Left renal pelvis (tissue), 4 donors: ENCODE results near the gene SLC41A3. TPM values are rescaled to one million over a fixed set of nuclear protein-coding genes. Genes with fewer than 3 reads are reported as not detected.

Experiments
- DNase-seq, 4 donors: peaks; one replicate each; pipeline ENCODE4 v3.0.0-alpha.2; 2013; ENCODE audit warnings: low read depth in 4 of 4, low spot score in 3 of 4
- polyA plus RNA-seq, 4 donors: library from polyadenylated mRNA; unstranded; fragments of 120-200 nt; gene quantifications; one replicate each; pipeline ENCODE4 v1.2.1, GENCODE V29; 2013; ENCODE audit not compliant: insufficient read length in 4 of 4

The SLC41A3 gene
- 10 to 100 TPM; 71.9 to 92.4 (median 76.3) TPM for polyA plus RNA-seq

DNA sequence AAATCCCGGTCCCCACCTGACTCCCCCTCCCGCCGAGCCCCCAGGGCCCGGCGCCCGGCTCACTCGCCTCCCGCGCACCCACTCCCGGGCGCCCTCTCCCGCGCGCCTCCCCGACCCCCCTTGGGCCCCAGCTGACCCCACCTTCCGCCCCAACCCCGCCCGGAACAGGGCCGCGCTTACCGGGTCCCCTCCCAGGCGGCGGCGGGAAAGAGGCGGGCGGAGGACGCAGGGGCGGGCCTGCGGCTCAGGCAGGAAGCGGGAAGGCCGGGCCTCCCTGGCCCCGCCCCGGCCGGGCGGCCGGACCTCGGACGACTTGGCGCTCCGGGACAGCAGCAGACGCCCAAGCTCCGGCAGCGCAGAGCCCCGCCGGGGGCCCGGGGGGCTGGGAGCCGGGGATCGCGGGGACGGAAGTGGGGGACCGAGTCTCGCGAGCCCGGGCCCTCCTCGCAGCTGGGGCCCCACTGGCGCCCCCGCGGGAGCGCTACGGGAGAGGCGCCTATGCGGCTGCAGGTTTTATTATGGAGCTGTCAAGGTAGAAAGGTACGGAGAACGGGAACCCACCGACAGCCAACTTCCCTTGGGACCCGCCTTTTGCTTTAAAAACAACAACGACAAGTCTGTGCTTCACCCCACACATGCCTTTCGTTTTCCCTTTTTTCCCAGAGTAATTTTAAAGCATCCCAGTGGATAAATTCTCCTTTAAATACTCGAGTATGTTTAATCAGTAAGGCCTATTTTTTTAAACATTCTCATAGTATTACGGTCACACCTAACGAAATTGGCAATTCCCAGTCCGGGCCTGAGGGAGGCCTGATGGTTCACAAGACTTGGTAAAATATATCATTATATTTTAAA is at the start of gene SLC41A3:
Gene SLC41A3, minus strand, starts transcription at position 212 of the 855 bp plus-strand sequence. CDS start 15,905 bp downstream, outside the sequence.
- peak; percentile 56 to 70 (median 64) for DNase-seq

DNA sequence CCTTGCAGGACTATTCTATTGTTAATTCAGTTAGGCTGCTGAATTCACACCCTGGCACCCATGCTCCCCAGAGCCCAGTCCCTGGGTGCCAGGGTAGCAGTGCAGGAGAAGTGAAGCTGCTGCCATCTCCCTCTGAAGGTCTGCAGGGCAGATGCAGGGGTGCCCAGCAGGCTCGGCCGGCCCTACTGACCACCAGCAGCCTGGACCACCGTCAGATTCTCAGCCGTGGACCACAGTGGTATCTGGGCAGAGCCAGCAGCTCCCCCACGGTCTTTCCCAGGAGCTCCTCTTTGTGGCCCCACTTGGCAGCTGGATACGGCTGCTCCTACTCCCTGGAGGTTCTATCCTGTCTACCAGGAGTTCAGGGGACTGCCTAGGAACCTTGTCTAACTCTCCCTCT is 49.7 kb upstream of the SLC41A3 start:
- no peak for DNase-seq

DNA sequence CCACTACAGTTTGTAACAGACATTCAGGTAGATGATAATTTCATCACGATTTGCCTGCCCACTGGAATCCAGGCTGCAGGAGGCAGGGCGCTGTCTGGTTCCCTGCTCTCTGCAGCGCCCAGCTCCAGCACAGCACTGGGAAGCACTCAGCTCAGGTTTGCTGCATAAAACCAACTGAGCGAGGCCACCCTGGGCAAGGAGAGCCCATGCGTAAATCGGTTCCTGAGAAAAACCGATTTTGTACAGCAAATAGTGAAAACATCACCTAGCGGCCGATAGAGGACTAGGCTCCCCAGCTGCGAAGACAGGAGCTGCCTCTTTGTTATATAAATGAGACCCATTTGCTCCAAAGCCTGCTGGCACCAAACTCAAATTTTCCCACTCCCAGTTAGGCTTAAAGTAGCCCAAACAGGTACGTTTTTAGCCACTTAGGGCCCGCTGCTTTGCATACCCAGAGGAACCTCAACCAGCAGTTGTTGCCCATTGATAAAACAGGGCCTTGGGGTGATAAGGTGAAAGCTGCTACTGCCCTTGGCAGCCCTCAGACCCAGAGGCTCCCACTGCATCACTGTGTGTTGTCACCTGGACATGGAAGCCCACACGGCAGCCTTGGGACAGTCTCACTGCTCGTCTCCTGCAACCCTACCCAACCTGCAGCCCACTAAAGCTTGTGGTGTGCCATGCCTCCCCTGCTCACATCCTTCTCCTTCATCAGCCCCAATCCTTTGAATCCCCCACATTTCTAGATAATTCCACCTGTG is 49.0 kb upstream of the SLC41A3 start:
- DNase-seq: peak in 2 of 4 donors; percentile 20 to 32

DNA sequence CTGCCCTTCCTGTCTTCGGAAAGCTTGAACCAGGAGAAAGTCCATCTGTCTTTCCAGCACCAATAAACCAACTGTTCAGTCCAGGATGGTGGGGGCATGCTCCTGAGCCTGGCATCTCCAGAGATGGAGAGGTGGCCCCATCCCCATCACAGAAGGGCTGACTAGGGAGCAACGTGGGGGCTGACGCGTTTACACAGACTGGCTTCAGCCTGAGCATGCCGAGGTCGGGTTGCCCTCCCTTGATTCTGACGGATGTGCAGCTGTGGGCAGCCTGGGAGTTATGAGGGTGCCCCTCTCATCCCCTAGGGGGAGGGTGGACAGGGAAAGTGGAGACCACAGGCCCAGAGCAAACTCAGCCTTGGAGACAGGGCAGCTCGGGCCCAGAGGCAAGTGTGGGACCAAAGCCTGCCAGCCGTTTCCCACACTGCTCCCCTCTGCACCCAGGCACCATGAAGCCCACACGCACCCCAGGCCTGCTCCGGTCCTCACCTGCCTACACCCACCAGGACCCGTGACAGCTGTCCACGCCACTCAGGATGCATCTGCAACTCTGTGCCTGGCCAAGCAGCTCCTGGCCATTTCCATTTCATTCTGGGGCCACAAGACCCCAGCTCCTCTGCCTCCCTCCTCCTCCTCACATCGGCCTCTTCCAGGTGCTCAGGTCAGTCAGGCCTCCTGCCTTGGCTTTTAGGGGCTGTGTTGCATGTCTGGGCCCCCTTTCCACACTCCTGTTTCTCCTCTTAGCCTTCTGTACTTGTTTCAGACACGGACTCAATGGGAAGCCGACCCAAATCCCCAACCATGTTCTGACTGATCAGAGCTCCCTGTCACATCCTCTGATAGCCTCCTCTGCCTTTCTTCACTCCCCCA is 48.2 kb upstream of the SLC41A3 start:
- no peak for DNase-seq

DNA sequence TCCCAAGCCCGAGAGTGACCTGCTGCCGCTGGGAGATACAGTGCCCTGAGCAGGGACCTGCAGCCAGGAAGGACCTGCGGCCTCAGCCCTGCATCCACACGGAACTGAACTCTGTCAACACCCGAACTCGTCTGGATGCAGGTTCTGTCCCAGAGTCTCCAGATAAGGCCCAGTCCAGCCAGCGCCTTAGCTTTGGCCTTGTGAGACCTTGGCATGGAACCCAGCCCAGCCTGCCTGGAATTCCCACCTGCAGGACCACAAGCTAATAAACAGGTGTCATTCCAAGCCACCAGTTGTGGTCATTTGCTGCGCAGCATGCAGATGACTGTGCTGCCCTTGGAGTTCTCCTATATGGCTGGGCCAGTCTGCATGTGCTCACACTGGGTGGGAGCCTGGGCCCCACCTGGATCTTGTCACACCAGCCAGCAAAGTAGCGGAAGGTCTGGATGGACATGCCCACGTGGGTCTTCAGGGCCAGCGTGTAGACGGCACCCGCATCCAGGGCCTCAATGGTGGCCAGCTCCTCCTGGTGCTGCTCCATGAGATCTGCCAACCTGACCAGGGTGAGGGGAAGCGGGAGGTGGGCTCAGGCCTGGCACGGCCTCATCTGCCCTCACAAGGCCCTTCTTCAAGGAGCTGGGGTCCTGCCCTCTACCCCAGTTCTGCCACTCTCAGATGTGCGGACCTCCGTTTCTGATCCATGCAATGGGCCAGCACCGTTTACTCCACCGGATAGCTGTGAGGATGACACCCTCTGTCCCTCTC is 47.2 kb upstream of the SLC41A3 start:
- no peak for DNase-seq

DNA sequence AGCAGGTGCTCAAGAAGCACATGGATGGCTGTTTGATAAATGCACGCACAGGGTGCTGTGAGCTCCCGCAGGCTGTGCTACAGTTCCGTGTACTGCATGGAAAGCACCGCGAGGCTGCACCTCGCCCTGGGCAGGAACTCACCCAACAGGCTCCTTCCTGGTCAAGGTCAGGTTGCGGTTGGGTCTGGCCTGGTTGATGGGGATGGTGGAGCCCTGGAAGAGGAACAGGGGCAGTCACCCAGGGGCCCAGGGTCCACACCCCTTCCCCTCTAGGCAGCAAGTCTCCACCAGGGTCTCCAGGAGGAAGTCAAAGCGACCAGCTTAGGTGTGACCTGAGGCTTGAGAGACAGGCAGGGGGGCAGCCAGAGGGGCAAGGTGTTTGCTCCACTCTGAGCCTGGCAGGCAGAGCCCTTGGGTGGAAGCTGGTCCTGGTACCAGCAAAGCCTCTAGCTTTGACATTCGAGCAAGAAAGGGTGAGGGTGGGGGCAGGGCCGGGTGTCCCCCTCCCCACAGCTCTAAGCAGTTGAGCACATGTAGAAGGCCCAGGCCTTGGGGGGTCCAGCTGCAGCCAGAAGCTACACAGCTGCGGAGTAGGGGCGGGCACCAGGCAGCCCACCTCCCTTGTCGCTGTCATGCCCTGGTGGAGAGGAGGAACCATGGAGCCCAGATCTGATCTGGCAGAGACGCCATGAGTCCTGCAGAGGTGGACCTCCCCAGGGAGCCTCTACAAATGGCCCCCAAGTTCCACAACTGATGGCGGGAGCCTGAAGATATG is 46.3 kb upstream of the SLC41A3 start:
- DNase-seq: no peak

DNA sequence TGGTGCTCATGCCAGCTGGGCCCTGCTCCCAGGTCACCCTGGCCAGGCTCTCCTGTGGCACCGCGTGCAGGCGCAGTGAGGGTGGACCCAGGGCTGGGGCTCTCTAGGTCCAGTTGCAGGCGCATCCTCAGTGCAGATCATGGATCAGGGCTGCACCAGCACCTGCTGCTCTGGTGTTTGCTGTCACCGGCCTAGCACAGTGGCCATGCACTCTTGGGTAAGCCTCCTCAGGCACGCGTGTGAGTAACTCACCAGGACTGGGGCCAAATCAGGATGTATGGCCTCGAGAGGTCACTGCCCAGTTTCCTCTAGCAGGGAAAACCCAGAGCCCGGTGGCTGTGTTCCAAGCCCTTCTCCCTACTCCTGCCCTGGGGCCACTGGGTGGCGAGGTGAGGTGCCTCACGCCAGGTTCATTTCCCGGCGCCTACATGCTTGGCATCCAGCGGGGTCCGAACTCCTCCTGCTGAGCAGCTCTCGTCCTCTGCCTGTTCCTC is 45.5 kb upstream of the SLC41A3 start:
- no peak for DNase-seq

DNA sequence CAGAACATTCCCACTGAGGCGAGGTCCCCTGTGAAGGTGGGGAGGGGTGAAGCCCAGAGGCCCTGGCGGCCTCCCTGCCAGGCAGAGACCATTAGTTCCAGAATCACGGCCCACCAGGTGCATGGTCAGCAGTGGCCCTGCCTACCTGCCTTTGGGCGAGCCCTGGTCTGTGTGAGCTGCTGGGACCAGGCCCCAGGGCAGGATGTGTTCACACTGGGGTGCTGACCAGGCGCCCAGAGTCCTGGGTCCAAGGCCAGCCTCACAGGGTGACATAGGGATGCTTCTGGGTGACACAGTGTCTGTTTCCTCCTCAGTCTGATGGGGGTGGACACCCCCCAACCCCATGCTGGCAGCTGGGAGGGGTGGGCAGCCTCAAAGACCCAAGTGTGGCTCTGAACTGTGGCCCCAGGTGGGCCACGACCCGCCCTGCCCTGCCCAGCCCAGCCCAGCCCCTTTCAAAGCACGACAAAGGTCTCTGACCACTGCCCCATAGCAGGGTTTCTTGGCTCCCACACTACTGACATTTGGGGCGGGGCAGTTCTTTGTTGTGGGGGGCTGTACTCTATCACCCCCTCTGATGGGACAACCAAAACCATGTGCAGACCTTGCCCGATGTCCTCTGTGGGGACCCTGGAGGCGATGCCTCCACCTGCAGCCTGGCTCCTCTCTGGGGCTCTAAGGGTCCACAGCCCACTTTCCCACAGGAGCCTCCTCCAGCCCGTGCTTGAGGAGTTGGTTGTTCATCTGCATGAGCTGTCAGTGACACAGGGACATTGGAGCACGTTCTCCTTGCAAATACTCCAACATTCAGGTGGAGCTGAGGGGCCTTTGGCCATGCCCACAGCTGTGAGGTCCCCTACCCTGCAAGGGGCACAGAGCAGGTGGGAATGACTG is 44.8 kb upstream of the SLC41A3 start:
- no peak for DNase-seq

DNA sequence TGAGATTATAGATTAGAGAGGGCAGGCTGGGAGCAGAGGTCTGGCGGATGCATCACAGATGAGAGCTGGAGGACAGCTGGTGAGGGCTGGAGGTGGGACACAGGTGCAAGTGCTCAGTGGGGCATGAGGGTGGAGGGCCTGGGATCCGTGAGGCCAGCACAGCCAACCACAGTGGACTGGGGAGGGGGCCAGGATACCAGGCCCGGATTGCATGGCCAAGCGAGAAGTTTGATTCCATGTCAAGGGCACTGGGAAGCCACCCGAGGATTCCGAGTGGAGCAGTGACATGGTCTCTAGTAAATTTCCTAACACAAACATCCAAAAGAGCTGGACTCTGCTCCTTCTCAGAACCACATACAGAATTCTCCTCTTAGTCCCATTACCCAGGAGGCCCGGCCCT is 44.0 kb upstream of the SLC41A3 start:
- DNase-seq: no peak

DNA sequence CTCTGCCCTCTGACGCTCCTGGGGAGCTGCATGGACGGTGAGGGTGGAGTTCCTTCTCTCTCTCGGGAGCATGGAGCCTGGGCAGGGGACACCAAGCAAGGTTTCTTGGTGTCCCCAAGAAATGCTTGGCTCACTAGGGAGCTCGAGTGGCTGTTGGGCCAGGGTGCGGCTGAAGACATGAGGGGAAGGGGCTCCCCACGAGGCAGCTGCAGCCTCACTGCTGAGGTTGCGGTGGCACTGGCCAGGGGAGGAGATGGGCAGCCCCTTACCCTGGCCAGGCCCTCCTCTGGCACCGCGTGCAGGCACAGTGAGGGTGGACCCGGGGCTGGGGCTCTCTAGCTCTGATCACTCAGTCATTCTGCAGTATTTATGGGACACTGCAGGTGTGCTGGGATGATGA is 43.5 kb upstream of the SLC41A3 start:
- DNase-seq: no peak

DNA sequence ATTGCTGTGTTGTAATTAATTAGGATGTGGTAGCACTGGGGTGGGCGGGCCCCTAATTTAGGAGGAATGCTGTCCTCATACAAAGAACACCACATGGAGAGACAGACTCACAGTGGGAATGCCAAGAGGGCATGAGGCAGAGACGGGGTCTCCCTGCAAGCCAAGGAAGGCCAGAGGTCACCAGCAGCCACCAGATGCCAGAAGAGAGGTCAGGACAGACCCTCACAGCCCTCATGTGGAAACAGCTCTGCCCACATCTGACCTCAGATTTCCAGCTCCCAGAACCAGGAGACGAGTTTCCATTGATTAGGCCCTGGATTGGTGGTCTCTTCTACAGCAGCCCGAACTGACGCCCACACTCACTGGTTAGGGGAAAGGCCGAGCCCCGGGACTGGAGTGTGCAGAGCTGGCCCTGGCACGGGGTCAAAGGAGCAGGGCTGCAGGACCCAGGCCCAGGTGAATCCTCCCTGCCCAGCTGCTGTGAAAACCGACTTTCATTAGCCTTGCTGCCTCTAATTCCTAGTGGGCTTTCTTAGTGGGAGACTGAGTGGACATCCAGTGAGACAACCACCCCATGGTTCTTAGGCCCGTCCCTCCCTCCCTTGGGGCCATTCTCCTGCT is 43.0 kb upstream of the SLC41A3 start:
- no peak for DNase-seq

DNA sequence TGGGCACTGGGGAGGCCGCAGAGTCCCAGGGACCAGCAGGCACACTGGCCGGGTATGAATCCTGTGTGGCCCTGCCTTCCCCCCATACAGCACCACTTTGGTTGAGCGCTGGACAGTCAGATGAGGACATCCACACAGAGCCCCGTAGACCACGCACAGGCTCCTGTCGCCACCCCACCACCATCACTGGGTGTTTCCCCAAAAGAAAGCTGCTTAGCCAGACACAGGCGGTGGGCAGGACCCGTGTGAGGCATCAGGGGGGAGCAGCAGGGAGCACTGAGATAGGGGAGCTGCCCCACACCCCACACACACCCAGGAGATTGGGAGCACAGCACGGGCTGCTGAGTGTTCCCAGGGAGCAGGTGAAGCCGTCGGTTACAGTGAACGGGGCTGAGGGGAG is 42.4 kb upstream of the SLC41A3 start:
- DNase-seq: no peak

DNA sequence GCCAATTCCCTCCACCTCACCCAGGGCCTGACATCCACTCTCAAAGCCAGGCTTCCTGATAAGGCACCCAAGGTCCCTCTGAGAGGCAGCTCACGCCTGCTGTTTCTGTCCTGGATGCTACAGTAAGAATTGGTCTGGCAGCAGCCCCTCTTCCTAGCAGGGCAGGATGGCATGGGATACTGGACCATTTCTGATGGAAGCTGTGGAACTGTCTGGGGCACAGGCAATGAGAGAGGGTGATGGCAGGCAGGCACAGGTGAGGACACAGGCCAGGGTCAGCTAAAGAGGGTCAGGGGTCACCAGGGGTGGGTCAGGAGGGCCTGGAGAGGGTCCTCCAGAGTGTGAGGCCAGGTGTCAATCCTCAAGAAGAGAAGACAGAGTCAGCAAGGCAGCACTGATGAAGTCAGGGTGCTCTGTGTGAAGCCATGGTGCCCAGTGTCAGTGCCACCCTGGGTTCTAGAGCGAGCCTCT is 41.9 kb upstream of the SLC41A3 start:
- DNase-seq: no peak

DNA sequence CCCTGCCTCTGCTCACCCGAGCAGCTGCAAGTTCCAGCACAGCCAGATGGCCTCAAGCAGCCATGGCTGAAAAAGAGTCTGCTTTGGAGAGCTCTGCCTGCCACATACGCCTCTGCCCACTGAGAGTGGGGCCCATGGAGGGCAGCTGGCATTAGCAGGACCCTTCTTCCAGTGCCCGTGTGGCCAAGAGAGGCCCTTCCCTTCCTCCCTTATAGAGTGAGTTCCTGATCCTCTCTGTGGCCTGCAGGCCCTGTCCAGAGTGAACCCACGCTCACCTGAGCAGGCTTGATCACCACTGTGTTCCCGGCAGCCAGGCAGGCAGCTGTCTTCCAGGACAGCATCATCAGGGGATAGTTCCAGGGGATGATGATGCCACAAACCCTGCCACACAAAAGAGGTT is 41.4 kb upstream of the SLC41A3 start:
- DNase-seq: no peak

DNA sequence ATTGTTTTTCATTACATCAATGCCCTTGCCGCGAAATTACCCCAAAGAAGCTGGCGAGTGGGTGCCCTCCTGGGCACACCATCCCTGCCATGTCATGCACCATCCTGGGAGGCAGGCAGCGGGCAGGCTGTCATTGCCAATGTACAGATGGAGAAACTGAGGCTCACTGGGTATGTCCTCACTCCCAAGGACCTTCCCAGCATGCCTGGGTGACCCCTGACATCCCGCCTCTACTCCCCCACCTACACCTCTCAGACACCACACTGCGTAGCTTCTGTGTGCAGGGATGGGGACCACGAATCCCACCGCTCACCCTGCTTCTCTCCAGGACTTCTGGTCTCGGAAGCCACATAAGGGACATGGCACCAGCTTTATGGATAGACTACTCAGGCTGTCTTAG is 41.0 kb upstream of the SLC41A3 start:
- DNase-seq: no peak

DNA sequence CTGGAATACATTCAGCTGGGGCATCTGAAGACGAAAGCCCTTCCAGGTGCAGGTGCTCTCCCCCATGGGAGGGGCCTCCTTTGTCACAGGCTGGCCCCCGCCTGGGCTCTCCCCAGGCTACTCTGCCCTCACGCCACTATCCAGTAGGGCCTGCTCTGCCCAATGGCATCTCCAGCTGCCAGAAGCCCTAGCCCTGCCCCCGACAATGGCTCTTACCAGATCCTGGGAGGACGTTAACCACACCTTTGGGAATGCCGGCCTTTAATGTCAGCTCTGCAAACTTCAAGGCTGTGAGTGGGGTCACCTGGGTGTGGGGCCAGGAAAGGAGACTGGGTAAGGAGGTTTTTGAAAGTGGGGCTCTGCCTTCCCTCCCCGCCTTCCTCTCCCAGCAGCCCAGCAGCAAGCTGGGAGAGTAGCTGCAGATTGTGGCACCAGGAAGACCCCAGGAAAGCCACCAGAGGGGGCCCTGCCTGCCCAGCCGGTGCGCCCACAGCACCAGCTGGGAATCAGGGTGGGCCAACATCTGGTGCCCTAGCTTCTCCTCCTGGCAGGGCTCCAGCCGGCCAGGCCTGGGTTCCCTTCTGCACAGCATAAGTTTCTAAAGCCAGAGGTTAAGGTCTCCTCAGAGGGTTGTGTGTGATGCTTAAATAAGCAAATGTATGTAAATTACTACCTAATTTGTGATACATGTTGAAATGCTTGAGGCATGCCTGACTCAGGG is 40.4 kb upstream of the SLC41A3 start:
- DNase-seq: no peak

DNA sequence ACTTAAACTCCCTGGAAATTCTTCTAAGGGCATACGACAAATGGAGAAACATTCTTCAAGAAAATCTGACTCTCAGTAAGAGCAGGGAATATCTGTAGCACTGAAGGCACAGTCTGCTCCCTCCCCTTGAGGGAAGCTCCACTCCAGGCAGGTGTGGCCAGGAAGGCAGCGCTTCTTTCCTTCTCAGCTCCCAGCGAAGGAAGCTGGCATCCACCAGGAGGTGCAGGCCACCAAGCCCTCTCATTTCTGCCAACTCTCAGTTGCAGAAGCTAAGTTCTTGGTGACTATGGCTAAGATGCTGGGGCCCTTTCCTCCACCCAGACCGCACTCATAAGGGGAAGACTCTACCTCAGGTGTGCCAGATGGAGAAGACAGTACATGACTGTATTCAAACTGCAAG is 37.7 kb upstream of the SLC41A3 start:
- no peak for DNase-seq
